ENCODE results near the gene AGPAT1.
"Not testable (repeated sequence)": the region's sequence is repeated elsewhere in the genome, so short reads cannot be mapped to it uniquely, and the experiment has no call there.

AGPAT1 gene

GRCh38 chr6:32187009-32187709 is 11.3 kb upstream of the AGPAT1 start:
- TF ChIP-seq, protein P1, sequence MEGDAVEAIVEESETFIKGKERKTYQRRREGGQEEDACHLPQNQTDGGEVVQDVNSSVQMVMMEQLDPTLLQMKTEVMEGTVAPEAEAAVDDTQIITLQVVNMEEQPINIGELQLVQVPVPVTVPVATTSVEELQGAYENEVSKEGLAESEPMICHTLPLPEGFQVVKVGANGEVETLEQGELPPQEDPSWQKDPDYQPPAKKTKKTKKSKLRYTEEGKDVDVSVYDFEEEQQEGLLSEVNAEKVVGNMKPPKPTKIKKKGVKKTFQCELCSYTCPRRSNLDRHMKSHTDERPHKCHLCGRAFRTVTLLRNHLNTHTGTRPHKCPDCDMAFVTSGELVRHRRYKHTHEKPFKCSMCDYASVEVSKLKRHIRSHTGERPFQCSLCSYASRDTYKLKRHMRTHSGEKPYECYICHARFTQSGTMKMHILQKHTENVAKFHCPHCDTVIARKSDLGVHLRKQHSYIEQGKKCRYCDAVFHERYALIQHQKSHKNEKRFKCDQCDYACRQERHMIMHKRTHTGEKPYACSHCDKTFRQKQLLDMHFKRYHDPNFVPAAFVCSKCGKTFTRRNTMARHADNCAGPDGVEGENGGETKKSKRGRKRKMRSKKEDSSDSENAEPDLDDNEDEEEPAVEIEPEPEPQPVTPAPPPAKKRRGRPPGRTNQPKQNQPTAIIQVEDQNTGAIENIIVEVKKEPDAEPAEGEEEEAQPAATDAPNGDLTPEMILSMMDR (IDR thresholded peaks at IDR 0.05; ENCODE audit: extremely low read depth, missing control alignments) = no peak

DNA sequence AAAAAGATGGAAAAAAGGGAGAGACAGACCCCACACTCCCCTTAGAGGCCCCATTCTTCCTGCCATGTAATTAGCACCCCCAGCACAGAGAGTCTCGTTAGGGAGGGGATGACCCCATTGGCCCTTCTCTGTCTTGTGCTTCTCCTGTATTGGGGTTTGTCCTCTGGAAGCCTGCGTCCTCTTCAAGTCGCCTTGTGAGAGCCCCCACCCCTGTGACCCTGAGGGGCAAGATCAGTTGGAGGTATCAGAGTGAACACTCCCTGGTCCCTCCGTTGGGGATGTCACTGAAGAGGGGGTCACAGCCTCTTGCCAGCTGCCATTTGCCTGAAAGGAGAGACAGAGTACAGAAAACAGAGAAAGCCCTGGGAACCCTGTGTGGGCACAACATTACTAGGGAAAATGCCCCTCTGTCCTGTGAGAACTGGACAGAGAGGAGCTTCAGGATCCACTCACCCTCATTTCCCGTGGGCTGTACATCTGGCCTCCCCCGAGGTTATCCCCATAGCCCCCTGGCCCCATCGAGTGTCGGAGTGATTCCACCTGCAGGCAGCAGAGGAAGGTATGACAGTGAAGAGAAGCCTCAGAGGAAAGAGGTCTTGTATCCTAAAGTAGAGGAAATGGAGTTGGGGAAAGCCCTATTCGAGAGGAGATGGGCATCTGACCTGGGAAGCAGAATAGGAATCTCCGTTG is 10.4 kb upstream of the AGPAT1 start:
- DNase-seq (ENCODE audit: low spot score) = not testable (repeated sequence)

More at GRCh38 chr6:32187009-32187709, 11.3 kb upstream of the AGPAT1 start:
- DNase-seq (ENCODE audit: low spot score) = no peak

- not testable (repeated sequence) for DNase-seq (ENCODE audit: low spot score)
Observed at GRCh38 chr6:32185681-32186131, 9.8 kb upstream of the AGPAT1 start.

- DNase-seq (ENCODE audit: low spot score) = no peak
- TF ChIP-seq, protein P1 (IDR thresholded peaks at IDR 0.05; ENCODE audit: extremely low read depth, missing control alignments) = no peak
Observed at GRCh38 chr6:32184084-32184640, 8.3 kb upstream of the AGPAT1 start, which contains the start of gene AGER. Gene AGER, minus strand, starts transcription at chr6:32184253. Its CDS starts 31 bp downstream, at chr6:32184222.

- TF ChIP-seq, protein P1 (IDR thresholded peaks at IDR 0.05; ENCODE audit: extremely low read depth, missing control alignments) = no peak
- DNase-seq (ENCODE audit: low spot score) = no peak
Observed at GRCh38 chr6:32183483-32184083, 7.7 kb upstream of the AGPAT1 start.

- no peak for DNase-seq (ENCODE audit: low spot score)
- TF ChIP-seq, protein P1 (IDR thresholded peaks at IDR 0.05; ENCODE audit: extremely low read depth, missing control alignments) = no peak
Observed at GRCh38 chr6:32183030-32183429, 7.1 kb upstream of the AGPAT1 start.

DNA sequence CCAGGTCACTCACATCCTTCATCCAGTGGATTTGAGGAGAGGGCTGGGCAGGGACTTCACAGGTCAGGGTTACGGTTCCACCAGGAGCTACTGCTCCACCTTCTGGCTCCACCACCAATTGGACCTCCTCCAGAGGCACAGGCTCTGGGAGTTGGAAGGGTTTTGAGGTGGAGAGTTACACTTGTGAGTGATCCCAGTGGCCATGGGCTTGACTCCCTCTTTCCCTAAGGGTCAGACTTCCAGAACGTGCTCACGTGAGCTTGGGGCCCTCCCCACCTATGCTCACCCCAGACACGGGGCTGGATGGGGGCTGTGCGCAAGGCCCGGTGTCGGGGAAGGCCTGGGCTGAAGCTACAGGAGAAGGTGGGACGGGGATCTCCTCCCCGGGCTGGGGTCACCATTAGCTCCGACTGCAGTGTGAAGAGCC is 6.7 kb upstream of the AGPAT1 start:
- DNase-seq (ENCODE audit: low spot score) = no peak
- TF ChIP-seq, protein P1 (IDR thresholded peaks at IDR 0.05; ENCODE audit: extremely low read depth, missing control alignments) = no peak

GRCh38 chr6:32181915-32182529 is 6.1 kb upstream of the AGPAT1 start:
- DNase-seq (ENCODE audit: low spot score) = no peak
- TF ChIP-seq, protein P1 (IDR thresholded peaks at IDR 0.05; ENCODE audit: extremely low read depth, missing control alignments) = no peak

All from GM20000 (cell line).